Esophagus squamous epithelium (tissue), 5 donors: ENCODE data around the gene PRKCA. TPM values are rescaled to one million over a fixed set of nuclear protein-coding genes. Genes with fewer than 3 reads are reported as not detected.

Source experiments
- DNase-seq: peaks from one replicate; lab custom pipeline; 2025; lab: John Stamatoyannopoulos, UW
- H3K27ac ChIP-seq, 4 donors: fragments of 200-600 bp; sonication (generic); one replicate each; pipeline ENCODE4 v1.5.1; 2016 to 2019; ENCODE audit warnings: mild to moderate bottlenecking in 1 of 4
- H3K27me3 ChIP-seq, 4 donors: fragments of 200-600 bp; sonication (generic); 1 replicate in 3 of 4; 2 replicates in 1 of 4; pipeline versions ENCODE4 v1.5.1 to v1.6.0; 2017 to 2021; ENCODE audit warnings: antibody characterized with exemption in 1 of 4
- H3K36me3 ChIP-seq, 3 donors: fragments of 200-600 bp; sonication (generic); one replicate each; pipeline ENCODE4 v1.5.1; 2016 to 2019
- H3K4me1 ChIP-seq, 3 donors: fragments of 200-600 bp; sonication (generic); one replicate each; pipeline ENCODE4 v1.5.1; 2017 to 2019
- H3K4me3 ChIP-seq, 4 donors: fragments of 200-600 bp; sonication (generic); 1 replicate in 3 of 4; 2 replicates in 1 of 4; pipeline ENCODE4 v1.5.1; 2016 to 2019; ENCODE audit warnings: mild to moderate bottlenecking in 2 of 4, moderate library complexity in 1 of 4
- H3K9me3 ChIP-seq, 3 donors: fragments of 200-600 bp; sonication (generic); one replicate each; pipeline ENCODE4 v1.5.1; 2016 to 2019
- POLR2A ChIP-seq, 4 donors: fragments of 450-650 bp; IDR thresholded peaks; one replicate each; pipeline ENCODE4 v1.6.1; 2017; ENCODE audit warnings: antibody characterized with exemption in 4 of 4, mild to moderate bottlenecking in 4 of 4, moderate library complexity in 3 of 4
- WGBS, 2 donors: methylation state at CpG; one replicate each; pipeline ENCODE4 v1.1.5; 2018; 5-methylcytosine and 5-hydroxymethylcytosine counted together
- intact Hi-C: fragments of 100-400 bp; cut with DNase I; formaldehyde crosslinking; loops from one replicate; pipeline ENCODE4 v1.15.0; 2022
- total RNA-seq, 4 donors: library from RNA; depleted of rRNA; stranded (reverse); fragments of >200 nt; gene quantifications; one replicate each; pipeline ENCODE4 v1.1.0, GENCODE V29; 2016
- TF ChIP-seq, protein P1 (sequence below), 6 experiments: fragments of 450-650 bp in 4 of 6; fragments of 200-600 bp in 2 of 6; sonication (generic) in 2 of 6; IDR thresholded peaks; one replicate each; pipeline ENCODE4 v1.5.1; 2016 to 2019; ENCODE audit warnings: antibody characterized with exemption in 6 of 6, mild to moderate bottlenecking in 4 of 6, moderate library complexity in 4 of 6
- donor health status: DM: yes; HTN: yes; CAD: no.

Gene PRKCA
- total RNA-seq, 4 donors from 2014 or later, result 2.4 to 9.2 (median 4.2) TPM

DNA sequence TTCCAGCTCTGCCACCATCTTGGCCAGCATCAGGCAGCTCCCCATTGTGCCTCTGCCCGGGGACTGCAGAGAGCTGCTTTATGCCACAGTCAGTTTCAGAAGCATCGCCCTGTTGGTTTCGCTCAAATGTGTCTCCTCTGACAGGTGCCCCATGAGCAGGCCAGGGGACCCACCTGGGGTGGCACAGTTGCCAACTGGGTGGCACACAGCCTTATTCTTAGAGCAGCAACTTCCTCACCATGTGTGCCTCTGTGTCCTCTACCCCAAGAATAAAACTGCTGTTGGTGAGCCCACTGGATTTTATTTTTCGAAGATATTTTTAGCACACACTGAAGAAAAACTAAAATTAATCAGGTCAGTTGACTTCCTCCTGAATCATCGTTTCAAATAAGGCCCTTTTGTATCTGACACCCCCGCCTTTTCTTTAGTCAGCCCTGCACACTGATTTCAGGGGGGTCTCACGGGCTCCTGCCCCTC is 487.6 kb downstream of the PRKCA start:
- intact Hi-C loops, result no loop called here
- WGBS, 2 donors, result 48 to 78% methylated on average over 4 of the region's 7 CpGs
- no peak overlapping the region for H3K4me3 ChIP-seq
- H3K9me3 ChIP-seq, result no peaks in the 10 kb centered on the region
- no peak overlapping the region for H3K27ac ChIP-seq
- TF ChIP-seq POLR2A (IDR thresholded peaks at IDR 0.05), result no peak
- TF ChIP-seq, protein P1, sequence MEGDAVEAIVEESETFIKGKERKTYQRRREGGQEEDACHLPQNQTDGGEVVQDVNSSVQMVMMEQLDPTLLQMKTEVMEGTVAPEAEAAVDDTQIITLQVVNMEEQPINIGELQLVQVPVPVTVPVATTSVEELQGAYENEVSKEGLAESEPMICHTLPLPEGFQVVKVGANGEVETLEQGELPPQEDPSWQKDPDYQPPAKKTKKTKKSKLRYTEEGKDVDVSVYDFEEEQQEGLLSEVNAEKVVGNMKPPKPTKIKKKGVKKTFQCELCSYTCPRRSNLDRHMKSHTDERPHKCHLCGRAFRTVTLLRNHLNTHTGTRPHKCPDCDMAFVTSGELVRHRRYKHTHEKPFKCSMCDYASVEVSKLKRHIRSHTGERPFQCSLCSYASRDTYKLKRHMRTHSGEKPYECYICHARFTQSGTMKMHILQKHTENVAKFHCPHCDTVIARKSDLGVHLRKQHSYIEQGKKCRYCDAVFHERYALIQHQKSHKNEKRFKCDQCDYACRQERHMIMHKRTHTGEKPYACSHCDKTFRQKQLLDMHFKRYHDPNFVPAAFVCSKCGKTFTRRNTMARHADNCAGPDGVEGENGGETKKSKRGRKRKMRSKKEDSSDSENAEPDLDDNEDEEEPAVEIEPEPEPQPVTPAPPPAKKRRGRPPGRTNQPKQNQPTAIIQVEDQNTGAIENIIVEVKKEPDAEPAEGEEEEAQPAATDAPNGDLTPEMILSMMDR (IDR thresholded peaks at IDR 0.05), result no peak
- peaks cover 0 to 16% (median 0%) of the 10 kb centered on the region in 3 donors for H3K36me3 ChIP-seq
- no peak for DNase-seq
- no peaks in the 10 kb centered on the region for H3K27me3 ChIP-seq
- no peaks in the 10 kb centered on the region for H3K4me1 ChIP-seq

DNA sequence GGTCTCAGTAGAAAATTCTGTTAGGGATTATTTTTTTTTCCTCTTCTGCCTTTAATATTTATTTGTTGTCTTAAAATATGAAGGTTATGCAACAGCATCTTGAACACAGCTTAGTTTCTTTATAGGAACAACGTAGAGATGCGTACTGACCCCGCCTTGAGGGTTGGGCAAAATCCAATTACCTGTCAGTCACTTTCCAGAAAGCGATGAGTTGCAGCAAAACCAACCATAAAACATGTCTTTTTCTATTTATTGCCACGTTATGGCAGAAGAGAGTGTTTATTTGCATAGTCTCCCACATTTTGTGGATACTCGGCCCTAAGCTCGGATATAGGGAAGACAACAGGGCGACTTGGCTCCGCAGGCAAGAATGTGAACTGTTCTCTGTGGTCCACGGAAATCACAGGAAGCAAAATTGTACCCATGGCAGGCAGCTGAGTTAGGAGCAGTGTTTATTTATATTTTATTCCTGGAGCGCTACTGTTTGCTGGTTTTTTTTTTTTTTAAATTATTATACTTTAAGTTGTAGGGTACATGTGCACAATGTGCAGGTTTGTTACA is 488.2 kb downstream of the PRKCA start:
- Histone ChIP-seq H3K36me3 (peaks cover 0 to 16% (median 0%) of the 10 kb centered on the region in 3 donors), H3K9me3 (no peaks in the 10 kb centered on the region), H3K27me3 (no peaks in the 10 kb centered on the region), H3K27ac (no peak overlapping the region), H3K4me3 (no peak overlapping the region), H3K4me1 (no peaks in the 10 kb centered on the region)
- no peak for DNase-seq
- intact Hi-C loops, result no loop called here
- no peak for TF ChIP-seq POLR2A (IDR thresholded peaks at IDR 0.05)
- TF ChIP-seq, protein P1 (IDR thresholded peaks at IDR 0.05), result no peak
- WGBS, 2 donors, result 75 to 84% methylated on average over 11 of the region's 11 CpGs

DNA sequence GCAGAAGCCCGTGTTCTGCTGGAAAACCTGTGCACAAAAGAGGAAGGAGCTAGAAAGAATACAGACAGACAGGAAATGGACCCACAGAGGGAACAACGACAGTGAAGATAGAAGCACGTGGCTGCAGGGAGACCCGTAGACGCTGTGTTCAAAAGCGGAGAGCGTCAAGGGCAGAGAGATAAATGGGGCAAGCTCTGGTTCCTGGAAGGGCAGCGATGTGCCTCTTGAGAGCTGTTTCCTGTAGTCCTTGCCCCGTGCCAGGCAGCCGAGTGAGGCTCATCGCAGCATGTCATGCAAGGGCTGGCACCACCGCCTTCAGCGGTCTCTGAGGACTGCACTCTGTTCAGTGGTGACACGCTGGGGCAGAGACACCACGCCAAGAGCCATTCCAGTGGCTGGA is 488.9 kb downstream of the PRKCA start:
- H3K27ac ChIP-seq, result no peak overlapping the region
- DNase-seq, result no peak
- H3K9me3 ChIP-seq, result no peaks in the 10 kb centered on the region
- TF ChIP-seq POLR2A (IDR thresholded peaks at IDR 0.05), result no peak
- TF ChIP-seq, protein P1 (IDR thresholded peaks at IDR 0.05), result no peak
- no peaks in the 10 kb centered on the region for H3K4me1 ChIP-seq
- intact Hi-C loops, result no loop called here
- H3K36me3 ChIP-seq, result peaks cover 0 to 16% (median 0%) of the 10 kb centered on the region in 3 donors
- H3K4me3 ChIP-seq, result no peak overlapping the region
- H3K27me3 ChIP-seq, result no peaks in the 10 kb centered on the region
- WGBS, 2 donors, result 66 to 70% methylated on average over 12 to 13 of the region's 15 CpGs

DNA sequence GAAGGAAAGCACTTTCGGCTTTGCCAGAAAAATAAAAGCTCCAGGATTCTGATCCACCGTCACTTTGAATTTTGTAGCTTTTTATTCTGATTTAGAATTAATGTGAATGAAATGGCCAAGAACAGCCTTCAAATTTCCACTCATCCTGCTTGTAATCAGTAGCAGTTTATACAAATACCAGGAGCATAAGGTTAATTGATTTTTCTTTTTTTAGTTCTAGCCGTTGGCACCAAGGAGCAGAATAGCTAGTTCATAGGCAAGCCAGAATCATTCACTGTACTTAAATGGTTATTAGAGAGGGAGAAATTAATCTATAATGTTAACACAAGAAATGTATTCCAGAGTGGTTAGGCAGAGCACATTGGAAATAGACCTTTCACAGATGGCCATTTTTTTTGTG is 491.4 kb downstream of the PRKCA start:
- Histone ChIP-seq H3K4me1 (no peaks in the 10 kb centered on the region), H3K27ac (no peak overlapping the region), H3K9me3 (no peaks in the 10 kb centered on the region), H3K36me3 (peaks cover 0 to 11% (median 0%) of the 10 kb centered on the region in 3 donors), H3K4me3 (no peak overlapping the region), H3K27me3 (no peaks in the 10 kb centered on the region)
- intact Hi-C loops, result no loop called here
- TF ChIP-seq, protein P1 (IDR thresholded peaks at IDR 0.05), result no peak
- 73 to 82% methylated on average over 3 of the region's 3 CpGs for WGBS, 2 donors
- no peak for DNase-seq

DNA sequence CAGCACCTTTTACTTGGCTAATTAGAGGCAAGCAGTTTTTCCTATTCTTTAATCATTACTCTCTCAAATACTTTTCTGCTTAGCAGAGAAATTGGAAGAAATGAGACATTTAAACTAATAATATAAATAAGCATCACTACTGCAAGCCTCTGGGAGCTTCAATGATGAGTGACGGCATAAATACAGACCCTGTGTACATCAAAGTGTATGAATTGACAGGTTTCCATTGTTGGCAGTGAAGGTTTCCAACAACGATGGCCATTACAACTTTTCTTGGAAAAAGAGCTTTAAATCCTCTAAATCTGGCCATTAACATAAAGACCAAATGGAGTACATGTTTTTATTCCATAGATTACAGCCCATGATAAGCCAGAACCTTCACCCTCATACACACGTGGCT is 493.1 kb downstream of the PRKCA start:
- no peaks in the 10 kb centered on the region for H3K4me1 ChIP-seq
- no peaks in the 10 kb centered on the region for H3K9me3 ChIP-seq
- no peaks in the 10 kb centered on the region for H3K36me3 ChIP-seq
- no peak for DNase-seq
- 89 to 95% methylated on average over 3 of the region's 3 CpGs for WGBS, 2 donors
- H3K27me3 ChIP-seq, result no peaks in the 10 kb centered on the region
- no peak overlapping the region for H3K4me3 ChIP-seq
- no peak overlapping the region for H3K27ac ChIP-seq
- no peak for TF ChIP-seq POLR2A (IDR thresholded peaks at IDR 0.05)
- TF ChIP-seq, protein P1 (IDR thresholded peaks at IDR 0.05), result no peak
- intact Hi-C loops, result no loop called here
